HL-60 (cell line): ENCODE results near the gene C3.

Source experiments
- CTCF ChIP-seq: IDR thresholded peaks from one replicate; pipeline ENCODE4 v1.5.1; 2011; ENCODE audit warnings: low read length, control low read depth, inconsistent platforms; ENCODE audit not compliant: insufficient read depth
- GABPA ChIP-seq: IDR thresholded peaks from 2 replicates; pipeline ENCODE4 v1.6.1; 2012; ENCODE audit warnings: low read depth
- TF ChIP-seq, protein P1 (sequence below): IDR thresholded peaks from 2 replicates; pipeline ENCODE4 v1.6.1; 2012; ENCODE audit warnings: low read depth; ENCODE audit not compliant: insufficient replicate concordance

DNA sequence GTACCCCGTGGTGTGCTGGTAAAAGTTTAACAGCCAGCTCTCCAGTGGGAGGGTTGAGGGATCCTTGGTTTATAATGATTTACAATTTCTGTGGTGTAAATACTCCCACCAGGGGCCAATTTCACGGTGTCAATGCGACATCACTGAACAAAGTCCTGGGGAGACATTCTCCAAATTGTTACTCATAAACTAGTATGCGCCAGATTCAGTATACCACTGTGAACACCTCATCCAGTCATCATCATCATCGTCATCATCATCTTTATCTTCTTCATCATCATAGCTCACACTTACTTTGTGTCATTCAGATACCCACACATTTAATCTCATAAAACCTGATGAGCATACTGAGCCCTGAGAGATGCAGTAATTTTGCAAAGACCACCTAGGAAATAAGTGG, 33.3 kb downstream of the C3 start:
- no peak for TF ChIP-seq CTCF
- no peak for TF ChIP-seq GABPA
- TF ChIP-seq, protein P1, sequence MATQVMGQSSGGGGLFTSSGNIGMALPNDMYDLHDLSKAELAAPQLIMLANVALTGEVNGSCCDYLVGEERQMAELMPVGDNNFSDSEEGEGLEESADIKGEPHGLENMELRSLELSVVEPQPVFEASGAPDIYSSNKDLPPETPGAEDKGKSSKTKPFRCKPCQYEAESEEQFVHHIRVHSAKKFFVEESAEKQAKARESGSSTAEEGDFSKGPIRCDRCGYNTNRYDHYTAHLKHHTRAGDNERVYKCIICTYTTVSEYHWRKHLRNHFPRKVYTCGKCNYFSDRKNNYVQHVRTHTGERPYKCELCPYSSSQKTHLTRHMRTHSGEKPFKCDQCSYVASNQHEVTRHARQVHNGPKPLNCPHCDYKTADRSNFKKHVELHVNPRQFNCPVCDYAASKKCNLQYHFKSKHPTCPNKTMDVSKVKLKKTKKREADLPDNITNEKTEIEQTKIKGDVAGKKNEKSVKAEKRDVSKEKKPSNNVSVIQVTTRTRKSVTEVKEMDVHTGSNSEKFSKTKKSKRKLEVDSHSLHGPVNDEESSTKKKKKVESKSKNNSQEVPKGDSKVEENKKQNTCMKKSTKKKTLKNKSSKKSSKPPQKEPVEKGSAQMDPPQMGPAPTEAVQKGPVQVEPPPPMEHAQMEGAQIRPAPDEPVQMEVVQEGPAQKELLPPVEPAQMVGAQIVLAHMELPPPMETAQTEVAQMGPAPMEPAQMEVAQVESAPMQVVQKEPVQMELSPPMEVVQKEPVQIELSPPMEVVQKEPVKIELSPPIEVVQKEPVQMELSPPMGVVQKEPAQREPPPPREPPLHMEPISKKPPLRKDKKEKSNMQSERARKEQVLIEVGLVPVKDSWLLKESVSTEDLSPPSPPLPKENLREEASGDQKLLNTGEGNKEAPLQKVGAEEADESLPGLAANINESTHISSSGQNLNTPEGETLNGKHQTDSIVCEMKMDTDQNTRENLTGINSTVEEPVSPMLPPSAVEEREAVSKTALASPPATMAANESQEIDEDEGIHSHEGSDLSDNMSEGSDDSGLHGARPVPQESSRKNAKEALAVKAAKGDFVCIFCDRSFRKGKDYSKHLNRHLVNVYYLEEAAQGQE: no peak
